ENCODE results near the gene AHCYL2.
"Not testable (repeated sequence)": the region's sequence is repeated elsewhere in the genome, so short reads cannot be mapped to it uniquely, and the experiment has no call there.

Gene AHCYL2

DNA sequence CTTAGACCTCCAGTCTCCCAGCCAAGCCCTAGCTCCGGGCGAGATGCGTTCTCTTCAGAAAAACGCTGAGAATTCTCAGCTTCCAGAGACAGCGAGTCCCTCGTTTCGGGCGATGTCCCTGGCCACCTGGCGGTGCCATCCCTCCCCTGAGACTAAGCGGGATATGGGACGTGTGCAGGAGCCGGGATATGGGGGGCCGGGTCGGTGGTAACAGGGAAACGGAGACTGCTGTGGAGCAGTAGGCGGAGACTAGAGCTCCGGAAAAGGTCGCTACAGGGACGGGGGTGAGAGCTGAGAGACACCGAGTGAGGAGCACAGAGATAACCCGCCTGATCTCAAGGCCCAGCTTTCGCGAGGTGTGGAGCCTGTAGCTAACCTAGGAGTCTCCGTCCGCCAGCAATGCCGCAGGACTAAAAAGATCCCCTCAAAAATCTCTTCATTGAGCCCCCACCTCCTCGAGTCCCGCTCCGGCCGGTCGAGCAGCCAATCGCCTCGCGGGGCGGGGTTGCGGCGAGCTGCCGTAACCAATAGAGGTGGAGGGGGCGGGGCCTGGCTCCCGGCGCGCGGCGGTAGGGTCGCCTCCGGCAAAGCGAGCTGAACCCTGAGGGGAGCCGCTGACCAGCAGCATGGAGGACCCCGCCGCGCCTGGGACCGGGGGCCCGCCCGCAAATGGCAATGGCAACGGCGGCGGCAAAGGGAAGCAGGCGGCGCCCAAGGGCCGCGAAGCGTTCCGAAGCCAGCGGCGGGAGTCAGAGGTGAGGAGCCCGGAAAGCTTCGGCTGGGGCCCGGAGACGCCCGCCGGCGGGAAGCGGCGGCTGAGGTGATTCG, 209.2 kb downstream of the AHCYL2 start, which contains the start of gene STRIP2:
Gene STRIP2, plus strand, starts transcription at position 586 of the 828 bp plus-strand sequence. Its CDS starts 41 bp downstream, at position 627.
- peak; percentile 89 for DNase-seq

- no peak for DNase-seq
These were observed 210.0 kb downstream of the AHCYL2 start for GRCh38 chr7:129434675-129435318.

DNA sequence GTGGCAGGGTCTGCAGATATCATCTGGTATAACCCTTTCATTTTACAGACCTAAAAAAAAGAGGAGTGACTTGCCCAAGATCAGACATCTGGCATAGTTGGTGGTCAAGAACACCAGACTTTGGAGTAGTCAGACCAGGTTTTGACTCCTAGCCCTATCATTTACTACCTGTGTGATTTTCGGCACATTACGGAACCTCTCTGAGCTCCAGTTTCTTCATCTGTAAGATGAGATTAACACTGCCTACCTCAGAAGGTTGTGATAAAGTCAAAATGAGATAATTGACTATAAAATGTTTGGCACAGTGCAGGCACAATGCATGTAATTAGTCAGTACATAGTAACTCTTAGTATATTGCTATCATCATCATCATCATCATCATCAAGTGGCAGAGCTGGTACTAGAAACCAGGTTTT, 210.6 kb downstream of the AHCYL2 start:
- no peak for DNase-seq

DNA sequence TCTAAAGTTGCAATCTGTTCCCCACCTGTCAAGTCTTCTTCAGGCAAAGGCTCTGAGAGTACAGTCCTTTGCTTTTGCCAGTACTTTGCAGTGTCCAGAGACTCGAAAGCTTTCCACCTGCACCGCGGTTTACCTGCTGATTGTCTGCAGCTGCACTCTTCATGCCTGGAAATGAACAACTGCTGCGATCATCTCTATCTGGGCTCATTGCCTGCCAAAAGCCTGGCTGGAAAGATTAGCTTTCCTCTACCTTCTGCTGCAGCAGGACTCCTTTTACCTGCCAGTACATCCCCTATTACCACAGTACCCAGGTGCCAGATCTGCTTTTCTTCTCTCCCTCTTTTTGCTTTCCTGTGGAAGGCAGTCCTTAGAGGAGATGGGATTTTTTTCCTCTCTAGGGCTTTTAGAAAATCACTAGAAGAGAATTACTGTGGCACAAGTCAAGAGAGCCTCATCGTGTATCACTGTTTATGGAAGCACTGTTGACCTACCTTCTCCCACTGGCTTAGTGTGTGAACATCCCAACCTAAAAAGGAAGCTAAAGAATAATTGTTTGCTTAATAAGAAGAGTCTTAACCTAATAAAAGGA, 211.6 kb downstream of the AHCYL2 start:
- DNase-seq = no peak

DNA sequence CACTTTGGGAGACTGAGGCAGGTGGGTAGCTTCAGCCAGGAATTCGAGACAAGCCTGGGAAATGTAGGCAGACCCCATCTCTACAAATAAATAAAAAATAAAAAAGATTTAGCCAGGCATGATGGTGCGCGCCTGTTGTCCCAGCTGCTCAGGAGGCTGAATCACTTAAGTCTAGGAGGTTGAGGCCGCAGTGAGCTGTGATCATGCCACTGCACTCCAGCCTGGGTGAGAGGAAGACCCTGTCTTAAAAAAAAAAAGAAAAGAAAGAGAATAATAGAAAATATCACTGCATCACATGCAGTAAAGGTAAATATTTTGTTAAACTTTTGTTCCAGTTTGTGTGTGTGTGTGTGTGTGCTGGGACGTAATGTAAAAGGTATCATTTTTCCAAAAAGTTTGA, 212.4 kb downstream of the AHCYL2 start:
- DNase-seq = no peak

GRCh38 chr7:129438281-129438838, 213.5 kb downstream of the AHCYL2 start:
- DNase-seq = no peak

DNA sequence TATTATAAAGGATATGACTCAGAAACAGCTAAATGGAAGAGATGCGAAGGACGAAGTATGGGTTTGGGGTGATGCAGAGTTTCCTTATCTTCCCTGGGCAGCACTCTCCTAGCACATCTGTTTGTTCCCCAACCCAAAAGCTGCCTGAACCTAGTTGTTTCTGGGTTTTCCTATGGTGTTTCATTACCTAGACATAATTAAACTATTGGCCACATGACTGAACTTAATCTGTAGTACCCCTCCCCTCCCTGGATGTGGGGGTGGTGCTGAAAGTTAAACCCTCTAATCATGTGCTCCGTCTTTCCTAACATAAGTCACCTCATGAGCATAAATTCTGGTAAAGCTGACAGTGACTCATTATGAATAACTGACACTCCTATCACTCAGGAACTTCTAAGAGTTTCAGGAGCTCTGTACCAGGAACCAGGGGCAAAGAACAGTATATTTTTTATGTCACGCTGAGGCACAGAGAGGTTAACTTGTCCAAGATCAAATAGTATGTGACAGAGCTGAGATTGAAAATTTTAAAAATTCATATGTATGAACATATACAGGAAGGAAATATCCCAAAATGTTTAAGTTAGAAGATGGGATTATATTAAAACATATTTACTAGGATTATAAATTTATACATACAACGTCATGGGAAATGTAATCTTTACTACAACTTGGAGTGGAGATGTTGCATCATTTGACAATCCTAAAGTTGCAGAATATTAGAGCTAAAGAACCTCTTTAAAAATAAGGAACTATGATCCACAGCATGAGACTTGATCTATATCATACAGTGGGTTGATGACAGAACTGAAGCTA, 214.2 kb downstream of the AHCYL2 start:
- DNase-seq = peak; percentile 84

DNA sequence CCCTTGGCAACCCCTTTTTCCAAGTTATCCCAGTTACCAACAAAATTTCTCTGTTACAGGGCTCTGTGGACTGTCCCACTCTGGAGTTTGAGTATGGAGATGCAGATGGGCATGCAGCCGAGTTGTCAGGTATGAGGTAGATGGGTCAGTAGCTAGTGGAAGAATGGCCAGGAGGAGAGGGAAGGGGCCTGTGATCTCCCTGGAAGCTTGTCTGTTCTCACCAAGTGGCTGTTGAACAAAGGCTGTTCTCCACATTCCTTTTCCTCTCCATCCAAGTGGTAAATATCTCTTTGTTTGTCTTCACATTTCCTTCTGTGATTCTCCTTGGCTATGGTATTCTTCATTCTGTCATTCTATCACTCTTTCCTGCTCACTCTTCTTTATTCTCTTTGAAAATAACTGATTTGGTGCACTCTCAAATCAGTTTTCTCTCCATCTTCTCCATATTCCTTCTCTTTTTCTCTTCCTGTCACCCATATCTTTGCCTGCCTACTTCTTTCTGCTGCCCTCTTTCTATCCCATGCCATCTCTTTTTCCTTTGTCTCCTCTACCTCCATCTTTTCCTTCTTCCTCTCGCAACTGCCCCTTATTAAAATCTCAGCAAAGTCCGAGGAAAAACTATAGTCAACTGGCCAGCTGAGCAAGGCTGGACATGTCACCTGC, 215.3 kb downstream of the AHCYL2 start:
- DNase-seq = no peak

GRCh38 chr7:129443612-129444011, 218.8 kb downstream of the AHCYL2 start:
- no peak for DNase-seq

DNA sequence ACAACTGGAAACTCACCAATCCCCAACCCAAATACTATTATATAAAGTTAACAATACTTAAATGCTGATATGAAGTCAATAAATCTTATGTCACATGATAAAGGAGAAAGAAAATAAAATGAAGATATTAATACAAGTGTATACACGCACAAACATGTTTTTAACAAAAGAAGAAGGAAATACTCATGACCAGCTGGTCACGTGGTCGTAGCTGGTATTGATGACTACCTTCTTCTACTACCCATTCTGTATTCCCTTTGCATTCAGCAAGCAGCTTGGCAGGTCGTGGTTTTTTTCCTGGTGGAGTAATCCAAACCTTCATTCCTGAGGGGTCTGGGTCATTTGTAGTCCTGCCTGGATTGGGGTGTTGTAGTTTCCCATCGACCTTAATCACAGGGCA, 219.9 kb downstream of the AHCYL2 start:
- DNase-seq = not testable (repeated sequence)

- peak; percentile 13 for DNase-seq
These were observed 222.1 kb downstream of the AHCYL2 start for GRCh38 chr7:129446925-129447324.

GRCh38 chr7:129447445-129447844, 222.6 kb downstream of the AHCYL2 start:
- DNase-seq = not testable (repeated sequence)

GRCh38 chr7:129448608-129449007, 223.8 kb downstream of the AHCYL2 start:
- not testable (repeated sequence) for DNase-seq

DNA sequence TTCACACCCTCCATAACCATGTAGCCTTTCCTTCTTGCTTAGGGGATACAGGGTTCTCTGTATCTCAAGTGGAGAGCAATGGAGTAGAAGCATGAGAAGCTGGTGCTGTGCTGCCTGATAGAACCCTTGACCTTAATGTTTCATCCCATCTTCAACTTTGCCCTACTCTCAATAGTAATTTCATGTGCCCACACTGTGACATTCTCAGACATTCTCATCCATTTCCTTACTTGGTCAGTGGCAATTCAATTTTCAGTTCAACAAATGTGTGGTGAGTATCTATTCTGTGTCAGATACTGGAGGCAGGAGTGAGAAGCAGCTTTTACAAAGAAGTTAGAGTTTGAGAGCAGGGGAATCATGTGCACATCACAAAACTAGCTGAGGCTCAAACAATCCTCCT, 225.5 kb downstream of the AHCYL2 start:
- no peak for DNase-seq

- DNase-seq = no peak
These were observed 227.9 kb downstream of the AHCYL2 start for GRCh38 chr7:129452589-129453231.

DNA sequence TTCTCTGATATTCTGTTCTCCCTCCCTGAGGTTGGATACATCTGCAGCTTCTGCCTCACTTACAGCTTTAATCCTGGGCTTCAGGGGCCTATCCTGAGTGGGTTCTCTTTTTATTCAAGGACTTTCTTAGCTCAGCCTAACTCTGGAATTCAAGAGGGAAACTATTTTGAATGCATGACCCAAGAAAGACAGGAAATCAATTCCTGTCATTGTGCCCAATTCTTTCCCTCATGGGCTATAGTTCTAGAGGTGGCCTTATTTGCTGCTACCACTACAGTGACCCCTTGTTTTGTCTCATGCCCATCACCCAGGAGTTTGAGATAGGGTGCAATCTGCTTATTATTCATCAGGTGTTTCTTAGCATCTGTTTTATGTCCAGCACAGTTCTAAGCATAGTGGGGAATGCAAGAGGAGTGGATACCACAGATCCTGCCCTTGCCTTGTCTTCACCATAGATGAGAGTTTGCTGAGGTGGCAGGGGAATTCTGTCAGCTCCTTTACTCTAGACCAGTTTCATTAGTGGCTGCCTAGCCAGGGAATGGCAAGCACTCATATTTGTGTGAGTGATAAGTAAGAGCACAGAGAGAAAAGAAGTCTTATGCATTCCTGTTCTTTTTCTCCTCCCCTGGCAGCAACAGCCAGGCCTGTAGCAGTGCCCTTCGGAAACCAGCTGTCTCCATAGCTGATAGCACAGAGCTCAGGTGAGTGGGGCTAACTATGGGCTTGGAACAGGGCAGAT, 228.8 kb downstream of the AHCYL2 start:
- DNase-seq = no peak

DNA sequence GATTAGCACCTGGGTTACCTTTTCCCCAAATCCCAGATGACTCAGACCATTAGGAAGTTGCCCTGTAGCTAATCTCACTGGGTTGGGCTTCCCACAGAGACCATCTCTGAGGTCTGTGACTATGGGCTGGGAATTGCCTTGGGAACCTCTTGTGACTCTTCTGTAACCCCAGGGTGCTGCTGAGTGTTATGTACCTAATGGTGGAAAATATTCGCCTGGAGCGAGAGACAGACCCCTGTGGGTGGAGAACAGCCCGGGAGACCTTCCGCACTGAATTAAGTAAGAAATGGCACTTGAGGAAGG, 229.4 kb downstream of the AHCYL2 start:
- no peak for DNase-seq

DNA sequence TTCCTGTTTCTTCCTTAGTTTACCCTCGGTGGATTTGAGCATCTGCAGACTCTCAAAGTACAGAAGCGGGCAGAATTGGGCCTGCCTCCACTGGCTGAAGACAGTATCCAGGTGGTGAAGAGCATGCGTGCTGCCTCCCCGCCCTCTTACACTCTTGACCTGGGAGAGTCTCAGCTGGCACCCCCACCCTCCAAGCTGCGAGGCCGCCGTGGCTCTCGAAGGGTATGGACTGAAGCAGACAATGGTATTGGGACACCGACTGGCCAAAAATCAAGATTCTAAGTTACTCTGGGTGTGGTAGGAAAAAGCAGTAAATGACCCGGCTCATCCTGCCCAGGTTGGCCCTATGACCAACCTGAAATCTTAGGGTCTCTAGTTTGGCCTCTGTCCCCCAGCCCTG, 231.6 kb downstream of the AHCYL2 start:
- DNase-seq = no peak

DNA sequence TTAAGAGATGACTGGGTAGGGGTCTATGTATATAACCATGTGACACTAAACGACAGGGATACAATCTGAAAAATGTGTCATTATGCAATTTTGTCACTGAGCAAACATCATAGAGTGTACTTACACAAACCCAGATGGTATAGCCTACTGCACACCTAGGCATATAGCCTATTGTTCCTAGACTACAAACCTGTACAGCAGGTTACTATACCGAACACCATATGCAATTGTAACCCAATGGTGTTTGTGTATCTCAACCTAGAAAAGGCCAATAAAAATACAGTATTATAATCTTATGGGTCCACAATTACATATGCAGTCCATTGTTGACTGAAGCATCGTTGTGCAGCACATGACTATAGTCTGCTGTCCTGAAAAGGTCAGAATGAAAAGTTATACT, 232.3 kb downstream of the AHCYL2 start:
- DNase-seq = no peak

- DNase-seq = no peak
These were observed 233.3 kb downstream of the AHCYL2 start for GRCh38 chr7:129458171-129458570.

DNA sequence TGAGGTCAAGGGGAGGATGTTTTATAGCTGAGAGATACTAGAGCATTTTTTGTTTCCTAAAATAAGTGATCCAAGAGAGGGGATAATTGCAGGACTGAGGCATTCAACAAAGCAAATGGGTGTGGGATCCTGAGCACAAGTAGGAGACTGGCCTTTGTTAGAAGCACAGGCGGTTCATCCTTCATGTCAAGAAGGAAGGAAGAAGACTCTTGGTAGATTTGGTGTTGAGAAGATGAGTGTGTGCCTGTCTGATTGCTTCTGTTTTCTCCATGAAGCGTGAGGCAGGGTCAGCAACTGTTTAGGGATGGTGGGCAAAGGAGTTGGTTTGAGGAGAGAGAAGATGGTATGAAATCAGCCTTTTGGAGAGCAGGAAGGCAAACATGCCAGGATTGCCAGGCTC, 237.0 kb downstream of the AHCYL2 start:
- no peak for DNase-seq
